Neural progenitor cell (in vitro differentiated cells): ENCODE measurements around the gene IQGAP2. TPM values are rescaled to one million over a fixed set of nuclear protein-coding genes. Genes with fewer than 3 reads are reported as not detected.

Source experiments
- DNase-seq: peaks from one replicate; pipeline ENCODE4 v3.0.0-alpha.2; 2016; ENCODE audit warnings: low spot score
- H2AFZ ChIP-seq: fragments of 200-600 bp; sonication (generic); replicated peaks from 2 replicates; pipeline ENCODE4 v1.6.1; 2016; ENCODE audit warnings: antibody characterized with exemption
- H3F3A ChIP-seq: fragments of 200-600 bp; sonication (generic); 2 replicates; pipeline ENCODE4 v1.6.1; 2016; ENCODE audit warnings: antibody characterized with exemption, low read depth
- H3K27ac ChIP-seq: fragments of 200-600 bp; sonication (generic); 2 replicates; pipeline ENCODE4 v1.5.1; 2016; ENCODE audit warnings: mild to moderate bottlenecking
- H3K27me3 ChIP-seq: fragments of 200-600 bp; sonication (generic); 2 replicates; pipeline ENCODE4 v1.6.1; 2016; ENCODE audit warnings: mild to moderate bottlenecking, moderate library complexity
- H3K36me3 ChIP-seq: fragments of 200-600 bp; sonication (generic); 2 replicates; pipeline ENCODE4 v1.5.1; 2016
- H3K4me1 ChIP-seq: fragments of 200-600 bp; sonication (generic); 2 replicates; pipeline ENCODE4 v1.6.1; 2016; ENCODE audit warnings: mixed run types
- H3K4me2 ChIP-seq: fragments of 200-600 bp; sonication (generic); 2 replicates; pipeline ENCODE4 v1.6.1; 2016
- H3K4me3 ChIP-seq: fragments of 200-600 bp; sonication (generic); 2 replicates; pipeline ENCODE4 v1.5.1; 2016
- H3K79me2 ChIP-seq: fragments of 200-600 bp; sonication (generic); 2 replicates; pipeline ENCODE4 v1.6.1; 2016; ENCODE audit warnings: low read depth
- H3K9ac ChIP-seq: fragments of 200-600 bp; sonication (generic); 2 replicates; pipeline ENCODE4 v1.6.1; 2016
- H3K9me3 ChIP-seq: fragments of 200-600 bp; sonication (generic); 2 replicates; pipeline ENCODE4 v1.5.1; 2016; ENCODE audit warnings: low read depth
- H4K20me1 ChIP-seq: fragments of 200-600 bp; sonication (generic); 2 replicates; pipeline ENCODE4 v1.6.1; 2016; ENCODE audit warnings: low read depth
- H3K27ac Mint-ChIP-seq: 3 replicates; pipeline ENCODE4 v1.8.0; 2021; ENCODE audit warnings: mixed read lengths
- H3K27me3 Mint-ChIP-seq: 2 replicates; pipeline ENCODE4 v1.8.0; 2022; ENCODE audit warnings: low read depth, mild to moderate bottlenecking, inconsistent platforms, moderate library complexity, mixed read lengths; ENCODE audit not compliant: insufficient read depth
- H3K36me3 Mint-ChIP-seq: 3 replicates; pipeline ENCODE4 v1.8.0; 2021; ENCODE audit warnings: mixed read lengths
- H3K4me1 Mint-ChIP-seq: 3 replicates; pipeline ENCODE4 v1.8.0; 2021; ENCODE audit warnings: mixed read lengths
- H3K4me3 Mint-ChIP-seq: 3 replicates; pipeline ENCODE4 v1.8.0; 2021; ENCODE audit warnings: mild to moderate bottlenecking, moderate library complexity, mixed read lengths
- H3K9me3 Mint-ChIP-seq: 3 replicates; pipeline ENCODE4 v1.8.0; 2020; ENCODE audit warnings: mixed read lengths
- EZH2 ChIP-seq: fragments of 200-600 bp; sonication (generic); IDR thresholded peaks from 2 replicates; pipeline ENCODE4 v1.6.1; 2017; ENCODE audit warnings: antibody characterized with exemption, mild to moderate bottlenecking, moderate library complexity
- EZH2phosphoT487 ChIP-seq: fragments of 200-600 bp; sonication (generic); IDR thresholded peaks from 2 replicates; pipeline ENCODE4 v1.6.1; 2017; ENCODE audit warnings: antibody characterized with exemption
- total RNA-seq: library from RNA; depleted of rRNA; stranded (reverse); fragments of >200 nt; gene quantifications from 2 replicates; pipeline ENCODE4 v1.2.3, GENCODE V29; 2015; ENCODE audit warnings: low replicate concordance
- TF ChIP-seq, protein P1 (sequence below): fragments of 200-600 bp; sonication (generic); IDR thresholded peaks from 2 replicates; pipeline ENCODE4 v1.5.1; 2017; ENCODE audit warnings: antibody characterized with exemption, mild to moderate bottlenecking

The IQGAP2 gene
- total RNA-seq, 1 donor from 2014 or later = 37.7 TPM

DNA sequence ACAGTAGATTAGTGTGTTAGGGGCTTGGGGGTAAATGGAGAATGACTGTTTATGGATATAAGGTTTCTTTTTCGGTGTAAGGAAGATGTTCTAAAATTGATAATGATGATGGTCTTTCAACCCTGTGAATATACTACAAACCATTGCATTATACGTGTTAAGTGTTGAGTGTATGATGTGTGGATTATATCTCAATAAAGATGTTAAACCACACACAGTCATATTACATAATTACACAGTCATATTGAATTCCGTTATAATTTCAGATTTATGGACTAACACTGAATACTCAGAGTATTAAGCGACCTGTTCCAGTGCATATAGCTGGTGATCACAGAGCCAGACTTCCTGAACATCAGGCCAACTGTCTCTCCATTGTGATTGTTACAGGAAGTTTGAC is 152.0 kb downstream of the IQGAP2 start:
- no peaks in the 10 kb centered on the region for H3K27me3 ChIP-seq
- DNase-seq = no peak
- no peaks in the 10 kb centered on the region for H3F3A ChIP-seq
- no peak overlapping the region for H3K4me3 ChIP-seq
- no peak overlapping the region for H3K27ac ChIP-seq
- no peak overlapping the region for H3K4me2 ChIP-seq
- no peak overlapping the region for H3K9ac ChIP-seq
- H3K79me2 ChIP-seq = no peaks in the 10 kb centered on the region
- no peak overlapping the region for H2AFZ ChIP-seq
- peaks cover 13% of the 10 kb centered on the region for H3K9me3 Mint-ChIP-seq
- H3K27ac Mint-ChIP-seq = no peak overlapping the region
- no peaks in the 10 kb centered on the region for H3K9me3 ChIP-seq
- no peaks in the 10 kb centered on the region for H3K4me1 ChIP-seq
- peaks cover 2% of the 10 kb centered on the region for H3K27me3 Mint-ChIP-seq
- no peak overlapping the region for H3K4me3 Mint-ChIP-seq
- H4K20me1 ChIP-seq = no peaks in the 10 kb centered on the region
- H3K36me3 Mint-ChIP-seq = peaks cover 3% of the 10 kb centered on the region
- H3K36me3 ChIP-seq = no peaks in the 10 kb centered on the region
- TF ChIP-seq, protein P1, sequence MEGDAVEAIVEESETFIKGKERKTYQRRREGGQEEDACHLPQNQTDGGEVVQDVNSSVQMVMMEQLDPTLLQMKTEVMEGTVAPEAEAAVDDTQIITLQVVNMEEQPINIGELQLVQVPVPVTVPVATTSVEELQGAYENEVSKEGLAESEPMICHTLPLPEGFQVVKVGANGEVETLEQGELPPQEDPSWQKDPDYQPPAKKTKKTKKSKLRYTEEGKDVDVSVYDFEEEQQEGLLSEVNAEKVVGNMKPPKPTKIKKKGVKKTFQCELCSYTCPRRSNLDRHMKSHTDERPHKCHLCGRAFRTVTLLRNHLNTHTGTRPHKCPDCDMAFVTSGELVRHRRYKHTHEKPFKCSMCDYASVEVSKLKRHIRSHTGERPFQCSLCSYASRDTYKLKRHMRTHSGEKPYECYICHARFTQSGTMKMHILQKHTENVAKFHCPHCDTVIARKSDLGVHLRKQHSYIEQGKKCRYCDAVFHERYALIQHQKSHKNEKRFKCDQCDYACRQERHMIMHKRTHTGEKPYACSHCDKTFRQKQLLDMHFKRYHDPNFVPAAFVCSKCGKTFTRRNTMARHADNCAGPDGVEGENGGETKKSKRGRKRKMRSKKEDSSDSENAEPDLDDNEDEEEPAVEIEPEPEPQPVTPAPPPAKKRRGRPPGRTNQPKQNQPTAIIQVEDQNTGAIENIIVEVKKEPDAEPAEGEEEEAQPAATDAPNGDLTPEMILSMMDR = no peak
- TF ChIP-seq EZH2 (no peak), EZH2phosphoT487 (no peak)
- H3K4me1 Mint-ChIP-seq = no peaks in the 10 kb centered on the region

DNA sequence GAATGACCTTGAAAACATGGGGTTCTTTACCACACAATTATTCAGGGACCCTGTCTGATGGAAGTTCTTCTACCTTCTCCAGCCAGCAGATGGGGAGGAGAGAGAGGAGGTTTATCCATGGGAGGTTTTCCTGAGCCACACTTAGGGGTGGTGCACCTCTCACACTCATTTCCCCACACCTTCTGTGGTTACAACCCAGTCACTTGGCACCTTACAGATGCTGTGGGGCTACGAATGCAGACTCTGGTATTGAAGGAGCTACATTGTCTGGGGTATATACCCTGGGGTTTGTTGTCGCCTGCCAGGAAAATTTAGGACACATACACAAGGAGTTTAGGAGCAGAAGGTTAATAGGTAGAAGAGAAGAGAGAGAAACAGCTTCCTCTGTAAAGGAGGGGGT is 152.6 kb downstream of the IQGAP2 start:
- Histone ChIP-seq H3K9ac (no peak overlapping the region), H3K27me3 (no peaks in the 10 kb centered on the region), H3K36me3 (no peaks in the 10 kb centered on the region), H4K20me1 (no peaks in the 10 kb centered on the region), H3K27ac (no peak overlapping the region), H2AFZ (no peak overlapping the region), H3F3A (no peaks in the 10 kb centered on the region), H3K4me2 (no peak overlapping the region), H3K9me3 (no peaks in the 10 kb centered on the region), H3K4me1 (no peaks in the 10 kb centered on the region), H3K4me3 (no peak overlapping the region), H3K79me2 (no peaks in the 10 kb centered on the region)
- Mint-ChIP-seq H3K27ac (no peak overlapping the region), H3K27me3 (peaks cover 2% of the 10 kb centered on the region), H3K36me3 (peaks cover 3% of the 10 kb centered on the region), H3K4me3 (no peak overlapping the region), H3K4me1 (no peaks in the 10 kb centered on the region), H3K9me3 (peaks cover 9% of the 10 kb centered on the region)
- TF ChIP-seq EZH2 (no peak), EZH2phosphoT487 (no peak)
- TF ChIP-seq, protein P1 = no peak
- no peak for DNase-seq

DNA sequence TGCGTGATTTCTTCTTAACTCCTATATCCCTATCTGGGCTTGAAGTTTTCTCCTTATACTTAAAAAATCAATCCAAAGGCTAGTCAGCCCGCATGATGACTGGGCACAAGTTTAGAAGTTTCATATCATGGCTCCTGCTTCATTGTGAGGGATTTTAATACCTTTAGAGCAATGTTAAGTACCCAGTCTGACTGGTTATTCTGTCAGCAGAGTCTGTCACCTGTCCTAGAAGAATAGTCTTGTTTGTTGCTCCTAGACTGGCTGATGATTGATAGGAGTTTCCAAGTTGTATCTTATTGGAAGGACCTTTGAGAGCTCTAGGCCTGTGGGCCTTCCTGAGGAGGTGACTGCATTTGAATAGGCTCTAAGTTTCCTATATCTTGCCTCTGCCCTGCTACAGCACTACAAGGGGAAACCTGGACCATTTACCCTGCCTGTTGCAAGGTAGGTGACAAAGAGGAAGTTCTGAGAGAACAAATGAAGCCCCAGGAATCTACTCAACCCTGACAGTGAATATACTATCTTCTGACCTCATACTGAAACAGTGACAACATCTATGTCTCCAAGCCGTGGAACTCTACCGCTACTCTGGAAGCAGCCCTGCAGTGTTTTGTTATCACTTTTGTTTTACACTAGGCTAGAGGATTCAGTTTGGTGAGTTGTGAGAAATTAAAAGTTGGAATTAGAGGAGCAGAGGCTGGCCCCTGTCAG is 153.6 kb downstream of the IQGAP2 start:
- DNase-seq = no peak
- Histone ChIP-seq H3K4me1 (no peaks in the 10 kb centered on the region), H3K27ac (no peak overlapping the region), H3K36me3 (no peaks in the 10 kb centered on the region), H3K4me2 (no peak overlapping the region), H3F3A (no peaks in the 10 kb centered on the region), H3K9me3 (no peaks in the 10 kb centered on the region), H3K9ac (no peak overlapping the region), H3K4me3 (no peak overlapping the region), H3K27me3 (no peaks in the 10 kb centered on the region), H2AFZ (no peak overlapping the region), H3K79me2 (no peaks in the 10 kb centered on the region), H4K20me1 (no peaks in the 10 kb centered on the region)
- H3K4me1 Mint-ChIP-seq = no peaks in the 10 kb centered on the region
- no peak overlapping the region for H3K27ac Mint-ChIP-seq
- H3K36me3 Mint-ChIP-seq = peaks cover 3% of the 10 kb centered on the region
- no peak overlapping the region for H3K4me3 Mint-ChIP-seq
- H3K9me3 Mint-ChIP-seq = peaks cover 9% of the 10 kb centered on the region
- H3K27me3 Mint-ChIP-seq = peaks cover 2% of the 10 kb centered on the region
- TF ChIP-seq, protein P1 = no peak
- no peak for TF ChIP-seq EZH2
- no peak for TF ChIP-seq EZH2phosphoT487
